ENCODE results near the gene DNAJC10.
"Not testable (repeated sequence)": the region's sequence is repeated elsewhere in the genome, so short reads cannot be mapped to it uniquely, and the experiment has no call there.

DNAJC10 gene, protein sequence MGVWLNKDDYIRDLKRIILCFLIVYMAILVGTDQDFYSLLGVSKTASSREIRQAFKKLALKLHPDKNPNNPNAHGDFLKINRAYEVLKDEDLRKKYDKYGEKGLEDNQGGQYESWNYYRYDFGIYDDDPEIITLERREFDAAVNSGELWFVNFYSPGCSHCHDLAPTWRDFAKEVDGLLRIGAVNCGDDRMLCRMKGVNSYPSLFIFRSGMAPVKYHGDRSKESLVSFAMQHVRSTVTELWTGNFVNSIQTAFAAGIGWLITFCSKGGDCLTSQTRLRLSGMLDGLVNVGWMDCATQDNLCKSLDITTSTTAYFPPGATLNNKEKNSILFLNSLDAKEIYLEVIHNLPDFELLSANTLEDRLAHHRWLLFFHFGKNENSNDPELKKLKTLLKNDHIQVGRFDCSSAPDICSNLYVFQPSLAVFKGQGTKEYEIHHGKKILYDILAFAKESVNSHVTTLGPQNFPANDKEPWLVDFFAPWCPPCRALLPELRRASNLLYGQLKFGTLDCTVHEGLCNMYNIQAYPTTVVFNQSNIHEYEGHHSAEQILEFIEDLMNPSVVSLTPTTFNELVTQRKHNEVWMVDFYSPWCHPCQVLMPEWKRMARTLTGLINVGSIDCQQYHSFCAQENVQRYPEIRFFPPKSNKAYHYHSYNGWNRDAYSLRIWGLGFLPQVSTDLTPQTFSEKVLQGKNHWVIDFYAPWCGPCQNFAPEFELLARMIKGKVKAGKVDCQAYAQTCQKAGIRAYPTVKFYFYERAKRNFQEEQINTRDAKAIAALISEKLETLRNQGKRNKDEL

GRCh38 chr2:182715892-182716649, at the start of gene DNAJC10:
DNAJC10 (plus strand) TSS chr2:182716257; CDS start chr2:182718087, 1,830 bp downstream.
- DNase-seq: peak; percentile 86 to 94

GRCh38 chr2:182666674-182667314, 49.3 kb upstream of the DNAJC10 start:
- DNase-seq: no peak

DNA sequence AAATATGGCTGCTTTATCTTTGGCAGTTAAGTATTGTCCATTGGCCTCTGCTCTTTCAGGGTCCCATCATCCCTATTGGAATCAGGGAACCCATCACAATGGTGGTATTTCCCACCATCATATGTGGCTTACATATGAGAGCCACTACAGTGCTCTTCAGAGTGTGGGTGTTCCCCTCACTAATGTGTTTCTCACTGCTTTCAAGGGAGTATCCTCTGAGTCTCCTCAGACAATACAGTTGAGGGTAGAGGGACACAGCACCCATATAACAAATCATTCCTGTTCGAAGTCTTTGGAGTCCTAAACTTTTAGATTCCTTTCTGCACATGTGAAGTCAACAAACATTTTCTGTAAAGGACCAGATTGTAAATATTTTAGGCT, 48.8 kb upstream of the DNAJC10 start:
- DNase-seq: no peak

- DNase-seq: no peak
Observed at GRCh38 chr2:182668671-182669070, 47.4 kb upstream of the DNAJC10 start.

DNA sequence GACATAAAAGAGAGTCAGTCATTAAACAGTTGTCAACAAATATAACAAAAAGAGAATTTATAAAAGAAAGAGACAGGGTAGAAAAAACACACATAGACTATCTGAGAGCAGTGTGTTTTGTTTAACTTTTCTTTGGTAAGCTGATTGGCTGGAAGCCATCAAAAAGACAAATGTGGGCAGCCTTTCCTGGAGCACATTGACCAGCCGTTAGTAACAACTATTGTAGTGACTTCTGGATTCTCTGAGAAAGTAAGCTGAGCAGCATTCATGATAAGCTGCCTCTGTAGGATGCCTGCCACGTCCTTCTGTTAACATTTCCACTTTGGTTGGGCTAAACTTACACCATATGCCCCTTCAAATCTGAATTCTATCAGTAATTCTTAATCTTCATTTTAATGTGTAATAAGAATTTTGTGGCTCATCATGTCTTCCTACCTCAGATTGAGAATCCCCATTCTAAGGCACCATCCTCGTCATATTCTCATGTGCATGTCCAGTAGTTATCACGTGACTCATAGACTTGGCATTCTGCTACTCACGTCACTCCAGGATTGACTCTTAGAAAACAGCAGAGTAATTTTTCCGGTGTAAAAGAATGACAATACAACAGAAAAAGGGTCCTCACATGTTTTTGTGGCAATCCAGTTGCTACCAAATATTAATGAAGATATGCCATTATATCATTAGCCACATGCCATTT, 43.4 kb upstream of the DNAJC10 start:
- DNase-seq: no peak

DNA sequence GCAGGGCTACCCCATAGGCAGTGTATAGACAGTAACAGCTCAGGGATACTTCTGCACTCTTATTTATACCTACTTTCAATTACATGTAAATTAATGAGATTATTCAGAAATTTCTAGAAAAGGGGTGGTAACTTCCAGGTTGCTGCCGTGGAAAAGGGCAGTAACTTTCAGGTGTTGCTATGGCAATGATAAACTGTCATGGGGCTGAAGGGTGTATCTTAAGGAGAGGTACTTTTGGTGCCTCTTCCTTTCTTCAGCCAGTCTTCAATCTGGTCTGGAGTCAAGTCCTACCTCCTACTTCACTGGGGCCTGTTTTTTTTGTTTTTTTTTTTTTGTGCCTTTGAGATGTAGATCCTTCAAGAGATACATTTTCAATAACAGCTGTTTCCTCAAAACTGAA, 35.2 kb upstream of the DNAJC10 start:
- no peak for DNase-seq

- DNase-seq: peak in 1 of 2 donors; percentile 7
Observed at GRCh38 chr2:182682210-182682609, 33.8 kb upstream of the DNAJC10 start.

- no peak for DNase-seq
Observed at GRCh38 chr2:182685559-182685958, 30.5 kb upstream of the DNAJC10 start.

DNA sequence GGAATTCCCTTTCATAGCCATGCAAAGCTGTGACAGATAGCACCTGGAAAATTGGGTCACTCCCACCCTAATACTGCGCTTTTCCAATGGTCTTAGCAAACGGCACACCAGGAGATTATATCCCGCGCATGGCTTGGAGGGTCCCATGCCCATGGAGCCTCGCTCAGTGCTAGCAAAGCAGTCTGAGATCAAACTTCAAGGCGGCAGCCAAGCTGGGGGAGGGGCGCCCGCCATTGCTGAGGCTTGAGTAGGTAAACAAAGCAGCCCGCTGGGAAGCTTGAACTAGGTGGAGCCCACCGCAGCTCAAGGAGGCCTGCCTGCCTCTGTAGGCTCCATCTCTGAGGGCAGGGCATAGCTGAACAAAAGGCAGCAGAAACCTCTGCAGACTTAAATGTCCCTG, 29.3 kb upstream of the DNAJC10 start:
- not testable (repeated sequence) for DNase-seq

GRCh38 chr2:182694189-182694588, 21.9 kb upstream of the DNAJC10 start:
- DNase-seq: no peak

DNA sequence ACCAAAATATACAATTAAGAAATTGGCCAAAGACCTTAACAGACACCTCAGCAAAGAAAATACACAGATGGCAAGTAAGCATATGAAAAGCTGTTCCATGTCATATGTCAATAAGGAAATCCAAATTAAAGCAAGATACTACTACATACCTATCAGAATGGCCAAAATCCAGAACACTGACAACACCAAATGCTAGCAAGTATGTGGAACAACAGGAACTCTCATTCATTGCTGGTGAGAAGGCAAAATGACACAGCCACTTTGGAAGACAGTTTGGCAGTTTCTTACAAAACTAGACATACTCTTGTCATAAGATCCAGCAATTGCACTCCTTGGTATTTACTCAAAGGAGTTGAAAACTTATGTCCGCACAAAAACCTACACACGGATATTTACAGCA, 20.3 kb upstream of the DNAJC10 start:
- no peak for DNase-seq

- DNase-seq: no peak
Observed at GRCh38 chr2:182698671-182699070, 17.4 kb upstream of the DNAJC10 start.

- DNase-seq: no peak
Observed at GRCh38 chr2:182705761-182706160, 10.3 kb upstream of the DNAJC10 start.

DNA sequence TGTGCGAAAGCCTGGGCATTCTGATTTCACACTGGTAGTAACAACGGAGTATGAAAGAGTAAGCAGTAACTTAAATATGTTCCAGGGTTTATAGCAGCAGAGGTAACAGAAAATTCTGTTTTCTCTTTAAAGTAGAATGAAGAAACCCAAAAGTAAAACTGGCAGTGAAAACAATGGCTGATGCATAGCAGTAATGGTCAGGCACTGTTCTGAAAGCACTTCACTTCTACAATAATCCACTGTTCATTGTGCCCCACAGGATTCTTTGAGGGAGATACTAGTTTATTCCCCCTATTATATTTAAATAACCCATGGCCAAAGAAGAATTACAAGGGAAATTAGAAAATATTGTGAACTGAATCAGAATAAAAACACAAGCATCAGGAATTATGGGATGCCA, 9.3 kb upstream of the DNAJC10 start:
- DNase-seq: peak in 1 of 2 donors; percentile 14

DNA sequence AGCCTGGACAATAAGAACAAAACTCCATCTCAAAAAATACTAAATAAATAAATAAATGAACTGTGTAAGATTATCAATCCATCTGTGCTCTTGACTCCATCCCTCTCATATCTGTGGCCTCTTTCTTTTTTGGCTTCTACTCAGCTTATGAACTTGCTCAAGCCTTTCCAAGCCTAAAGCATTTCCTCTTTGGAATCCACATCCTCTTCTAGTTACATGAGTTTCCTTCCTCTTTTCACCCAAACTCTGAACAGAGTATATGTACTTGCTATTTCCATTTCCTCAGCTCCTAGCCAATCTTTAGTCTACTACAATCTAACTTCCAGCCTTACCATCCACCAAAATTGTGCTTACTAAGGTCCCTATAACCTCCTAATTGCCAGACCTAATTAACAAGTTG, 2.5 kb upstream of the DNAJC10 start:
- DNase-seq: peak in 1 of 2 donors; percentile 25

DNA sequence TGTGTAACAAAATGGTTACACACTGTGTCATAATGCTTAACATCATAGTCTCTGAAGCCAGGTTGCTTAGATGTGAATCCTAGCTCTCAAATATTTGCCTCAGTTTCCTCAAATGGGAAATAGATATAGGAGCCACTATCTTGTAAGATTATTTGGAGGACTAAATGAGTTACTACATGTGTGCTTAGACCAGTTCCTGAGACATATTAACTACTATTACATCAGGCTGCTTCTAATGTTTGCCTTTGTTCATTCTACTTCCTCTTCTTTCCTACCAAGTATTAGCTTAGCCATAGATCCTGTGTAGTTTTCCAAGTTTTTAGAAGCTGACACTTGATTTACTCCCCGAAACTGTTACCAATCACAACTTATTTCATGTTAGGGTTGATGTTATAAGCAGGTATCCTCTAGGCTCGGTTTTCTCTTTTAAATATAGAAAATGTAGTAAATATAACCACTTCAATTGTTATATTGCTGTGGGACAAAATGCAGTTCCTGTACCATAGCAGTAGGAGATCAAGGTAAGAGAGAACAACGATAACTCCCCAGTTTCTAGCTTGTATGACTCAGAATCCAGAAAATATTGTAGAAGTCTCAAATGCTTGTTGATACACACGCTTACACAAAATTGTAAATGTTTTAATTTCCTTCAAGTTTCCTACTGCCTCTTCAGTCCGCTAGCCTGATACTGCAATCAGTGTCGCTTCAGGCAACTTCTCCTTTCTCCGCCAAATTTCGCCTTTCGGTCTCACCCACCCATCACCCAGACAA, 751 bp upstream of the DNAJC10 start:
- DNase-seq: peak in 1 of 2 donors; percentile 62

DNA sequence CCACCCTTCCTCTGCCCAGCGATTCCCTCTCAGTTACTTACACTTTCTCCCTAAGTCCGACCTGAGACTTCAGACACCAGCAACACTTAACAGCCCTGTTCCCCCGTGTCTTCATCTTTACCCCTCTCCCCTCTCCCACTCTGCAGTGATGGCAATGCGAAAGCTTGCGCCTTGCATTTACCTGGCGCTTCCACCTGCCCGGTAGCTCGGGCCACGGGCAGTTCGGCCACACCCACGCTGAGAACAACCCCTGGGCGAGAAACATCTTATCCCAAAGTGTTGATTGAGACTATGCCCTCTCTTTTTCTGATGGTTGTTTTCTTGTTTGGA, 558 bp downstream of the DNAJC10 start:
- peak in 1 of 2 donors; percentile 13 for DNase-seq

DNA sequence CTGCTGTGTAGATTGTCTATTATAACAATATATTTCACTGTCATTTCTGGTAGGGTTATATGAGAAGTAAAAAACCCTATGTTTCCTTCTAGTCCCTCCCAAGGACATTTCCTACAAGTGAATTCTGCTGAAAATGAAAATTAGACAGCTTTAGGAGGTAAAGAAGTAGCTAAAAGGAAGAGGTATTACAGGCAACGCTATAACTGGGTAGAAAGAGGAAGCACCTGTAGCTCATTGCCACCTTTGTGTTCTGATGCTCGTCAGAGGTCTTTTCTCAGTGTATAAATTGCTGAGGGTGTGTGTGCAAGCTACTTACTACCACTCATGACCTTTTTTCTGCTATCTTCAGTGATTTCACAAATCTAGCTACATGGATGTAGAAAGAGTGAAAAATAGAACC, 1.4 kb downstream of the DNAJC10 start:
- no peak for DNase-seq

- no peak for DNase-seq
Observed at GRCh38 chr2:182717816-182718215, 1.8 kb downstream of the DNAJC10 start.

DNA sequence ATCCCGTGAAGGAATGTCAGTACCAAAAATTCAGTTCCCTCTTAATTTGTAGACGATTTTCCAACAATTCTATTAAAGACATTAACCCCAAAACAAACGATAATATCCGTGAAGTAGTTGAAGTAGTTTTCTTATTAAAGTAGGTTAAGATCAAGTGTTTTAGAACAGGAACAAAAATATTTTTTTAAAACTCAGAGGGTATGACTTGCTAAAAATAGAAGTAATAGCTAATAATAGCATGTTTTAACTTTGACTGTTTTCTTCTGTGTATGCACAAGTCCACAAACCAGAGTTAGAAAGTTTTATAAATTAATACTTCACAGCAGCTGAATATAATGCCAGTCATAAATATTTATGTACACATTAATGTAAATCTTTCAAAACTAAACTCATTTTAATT, 2.4 kb downstream of the DNAJC10 start:
- no peak for DNase-seq

GRCh38 chr2:182719116-182719515, 3.1 kb downstream of the DNAJC10 start:
- DNase-seq: not testable (repeated sequence)
